Fibroblast of mammary gland (primary cell): Measurements from ENCODE around the gene TKT.

ENCODE experiments used
- DNase-seq: peaks from one replicate; pipeline ENCODE4 v3.0.0-alpha.2; 2010; ENCODE audit warnings: low read depth
- H3K4me3 ChIP-seq: 2 replicates; pipeline ENCODE4 v1.5.1; 2011; ENCODE audit warnings: low read depth, mild to moderate bottlenecking, low read length, moderate library complexity; ENCODE audit not compliant: control insufficient read depth
- TF ChIP-seq, protein P1 (sequence below): conservative IDR thresholded peaks from 2 replicates; pipeline ENCODE4 v1.5.1; 2011; ENCODE audit warnings: low read depth, low read length, inconsistent platforms; ENCODE audit not compliant: control insufficient read depth, insufficient read depth

The TKT gene

DNA sequence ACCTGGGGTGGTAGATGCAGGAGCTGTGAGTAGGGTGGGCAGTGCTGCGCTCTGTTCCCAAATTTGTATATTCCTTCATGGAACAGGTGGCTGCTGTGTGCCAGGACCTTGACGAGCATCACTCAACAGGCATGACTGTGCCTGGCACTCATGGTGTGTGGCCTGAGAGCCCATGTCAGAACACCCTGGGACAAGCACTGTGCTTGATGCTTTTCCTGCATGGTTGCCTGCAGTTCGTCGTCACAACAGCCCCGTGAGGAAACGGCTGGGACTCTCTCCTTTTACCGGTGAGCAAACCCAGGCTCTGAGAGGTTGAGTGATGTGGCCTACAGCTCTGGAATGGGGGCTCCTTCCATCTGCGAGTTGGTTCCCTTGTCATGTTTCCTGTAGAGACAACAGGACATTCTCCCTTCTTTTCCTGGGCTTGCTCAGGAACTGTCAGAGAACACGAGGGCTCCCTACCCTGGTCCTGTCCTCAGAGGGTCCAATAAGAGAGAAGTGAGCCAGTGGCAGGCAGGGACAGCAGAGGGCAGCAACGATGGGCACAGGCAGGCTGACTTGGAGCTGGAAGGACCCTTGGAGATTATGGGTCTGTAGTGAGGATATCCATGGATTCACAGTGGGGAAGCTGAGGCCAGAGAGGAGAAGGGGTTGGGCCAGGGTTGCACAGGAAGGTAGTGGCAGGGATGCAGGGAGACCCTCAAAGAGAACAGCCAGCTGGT, 57.4 kb downstream of the TKT start:
- no peak overlapping the region for H3K4me3 ChIP-seq
- no peak for DNase-seq
- TF ChIP-seq, protein P1, sequence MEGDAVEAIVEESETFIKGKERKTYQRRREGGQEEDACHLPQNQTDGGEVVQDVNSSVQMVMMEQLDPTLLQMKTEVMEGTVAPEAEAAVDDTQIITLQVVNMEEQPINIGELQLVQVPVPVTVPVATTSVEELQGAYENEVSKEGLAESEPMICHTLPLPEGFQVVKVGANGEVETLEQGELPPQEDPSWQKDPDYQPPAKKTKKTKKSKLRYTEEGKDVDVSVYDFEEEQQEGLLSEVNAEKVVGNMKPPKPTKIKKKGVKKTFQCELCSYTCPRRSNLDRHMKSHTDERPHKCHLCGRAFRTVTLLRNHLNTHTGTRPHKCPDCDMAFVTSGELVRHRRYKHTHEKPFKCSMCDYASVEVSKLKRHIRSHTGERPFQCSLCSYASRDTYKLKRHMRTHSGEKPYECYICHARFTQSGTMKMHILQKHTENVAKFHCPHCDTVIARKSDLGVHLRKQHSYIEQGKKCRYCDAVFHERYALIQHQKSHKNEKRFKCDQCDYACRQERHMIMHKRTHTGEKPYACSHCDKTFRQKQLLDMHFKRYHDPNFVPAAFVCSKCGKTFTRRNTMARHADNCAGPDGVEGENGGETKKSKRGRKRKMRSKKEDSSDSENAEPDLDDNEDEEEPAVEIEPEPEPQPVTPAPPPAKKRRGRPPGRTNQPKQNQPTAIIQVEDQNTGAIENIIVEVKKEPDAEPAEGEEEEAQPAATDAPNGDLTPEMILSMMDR = peak; percentile 5

DNA sequence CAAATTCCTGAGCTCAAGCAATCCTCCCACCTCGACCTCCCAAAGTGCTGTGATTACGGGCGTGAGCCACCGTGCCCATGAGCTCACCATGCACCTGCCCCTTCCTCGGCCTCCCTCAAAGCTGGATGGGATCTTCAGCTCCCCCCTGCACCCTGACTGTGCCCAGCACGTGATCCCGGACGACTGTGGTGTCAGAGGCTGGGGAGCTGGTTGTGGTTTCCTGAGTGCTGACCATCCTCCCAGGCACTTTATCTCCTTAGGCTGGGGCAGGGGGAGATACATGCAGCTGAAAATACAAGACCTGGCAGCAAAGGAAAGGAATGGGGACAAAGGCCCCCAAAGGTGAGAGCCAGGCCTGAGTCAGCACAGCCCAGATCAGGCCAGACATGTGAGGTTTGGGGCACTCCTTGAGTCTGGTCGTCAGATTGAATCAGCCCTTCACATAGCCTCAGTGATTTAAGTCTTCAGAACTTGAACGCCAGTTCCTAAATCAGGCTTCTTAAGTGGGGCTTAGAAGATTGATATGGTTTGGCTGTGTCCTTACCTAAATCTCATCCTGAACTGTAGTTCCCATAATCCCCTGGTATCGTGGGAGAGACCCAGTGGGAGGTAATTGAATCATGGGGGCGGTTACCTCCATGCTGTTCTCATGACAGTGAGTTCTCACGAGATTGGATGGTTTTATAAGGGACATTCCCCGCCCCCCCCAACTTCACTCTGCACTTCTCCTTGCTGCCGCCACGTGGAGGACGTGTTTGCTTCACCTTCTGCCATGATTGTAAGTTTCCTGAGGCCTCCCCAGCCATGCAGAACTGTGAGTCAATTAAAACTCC, 59.0 kb downstream of the TKT start:
- peak; percentile 62 for DNase-seq
- no peak overlapping the region for H3K4me3 ChIP-seq
- TF ChIP-seq, protein P1 = no peak

DNA sequence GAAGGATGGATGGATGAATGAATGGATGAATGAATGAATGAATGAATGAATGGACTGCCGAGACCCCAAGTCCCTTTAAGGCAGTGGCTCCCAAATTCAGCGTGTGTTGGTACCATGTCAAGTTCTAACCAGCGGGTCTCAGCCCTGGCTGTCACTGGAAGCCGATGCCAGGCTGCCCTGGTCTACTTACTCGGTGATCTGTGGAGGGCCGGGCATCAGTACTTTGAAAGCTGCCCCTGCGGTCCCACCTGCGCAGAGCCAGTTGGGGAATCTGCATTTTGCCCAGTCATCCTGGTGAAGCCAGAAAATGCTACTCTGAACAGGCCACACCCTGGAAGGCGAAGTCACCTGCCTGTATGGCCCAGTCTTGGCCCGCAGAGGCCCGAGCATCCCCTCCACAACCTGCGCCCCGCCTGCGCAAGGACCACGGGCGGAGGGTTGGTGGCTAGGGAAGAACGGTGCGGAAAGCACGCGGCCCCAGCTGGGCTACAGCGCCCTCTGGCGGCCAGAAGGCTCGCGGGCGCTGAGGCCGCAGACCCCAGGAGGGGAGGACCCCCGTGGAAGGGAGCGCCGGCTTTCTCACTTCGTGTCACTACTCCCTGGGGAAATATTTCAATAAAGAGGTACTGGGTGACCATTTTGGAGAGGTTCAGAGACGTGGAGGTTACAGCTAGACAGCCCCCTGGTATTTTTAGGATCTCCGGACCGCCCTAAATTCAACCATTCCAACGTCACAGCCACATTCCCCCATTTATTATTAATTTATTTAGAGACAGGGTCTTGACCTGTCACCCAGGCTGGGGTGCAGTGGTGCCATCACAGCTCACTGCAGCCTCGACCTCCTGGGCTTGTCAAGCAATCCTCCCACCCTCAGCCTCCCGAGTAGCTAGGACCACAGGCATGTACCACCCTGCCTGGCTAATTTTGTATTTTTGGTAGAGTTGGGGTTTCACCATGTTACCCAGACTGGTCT, 59.9 kb downstream of the TKT start:
- TF ChIP-seq, protein P1 = peak; percentile 84
- DNase-seq = peak; percentile 32
- no peak overlapping the region for H3K4me3 ChIP-seq

DNA sequence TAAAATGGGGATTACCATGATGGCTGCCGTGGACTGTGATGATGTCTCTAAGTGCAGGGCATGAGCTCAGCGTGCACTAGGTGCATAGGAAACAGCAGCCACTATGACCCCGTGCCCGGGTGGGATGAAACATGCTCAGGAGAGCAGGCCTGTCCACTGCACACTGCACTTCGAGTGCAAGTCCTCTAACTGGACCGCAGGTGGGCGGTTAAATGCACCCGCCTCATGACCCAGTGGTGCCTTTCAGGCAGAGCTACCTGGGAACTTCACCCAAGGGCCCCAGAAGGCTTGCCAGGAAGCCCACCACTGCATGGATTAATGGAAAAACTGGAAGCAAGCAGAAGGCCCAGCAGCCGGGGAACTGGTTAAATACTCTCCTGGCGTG, 60.8 kb downstream of the TKT start:
- no peak for DNase-seq
- H3K4me3 ChIP-seq = no peak overlapping the region
- TF ChIP-seq, protein P1 = no peak

DNA sequence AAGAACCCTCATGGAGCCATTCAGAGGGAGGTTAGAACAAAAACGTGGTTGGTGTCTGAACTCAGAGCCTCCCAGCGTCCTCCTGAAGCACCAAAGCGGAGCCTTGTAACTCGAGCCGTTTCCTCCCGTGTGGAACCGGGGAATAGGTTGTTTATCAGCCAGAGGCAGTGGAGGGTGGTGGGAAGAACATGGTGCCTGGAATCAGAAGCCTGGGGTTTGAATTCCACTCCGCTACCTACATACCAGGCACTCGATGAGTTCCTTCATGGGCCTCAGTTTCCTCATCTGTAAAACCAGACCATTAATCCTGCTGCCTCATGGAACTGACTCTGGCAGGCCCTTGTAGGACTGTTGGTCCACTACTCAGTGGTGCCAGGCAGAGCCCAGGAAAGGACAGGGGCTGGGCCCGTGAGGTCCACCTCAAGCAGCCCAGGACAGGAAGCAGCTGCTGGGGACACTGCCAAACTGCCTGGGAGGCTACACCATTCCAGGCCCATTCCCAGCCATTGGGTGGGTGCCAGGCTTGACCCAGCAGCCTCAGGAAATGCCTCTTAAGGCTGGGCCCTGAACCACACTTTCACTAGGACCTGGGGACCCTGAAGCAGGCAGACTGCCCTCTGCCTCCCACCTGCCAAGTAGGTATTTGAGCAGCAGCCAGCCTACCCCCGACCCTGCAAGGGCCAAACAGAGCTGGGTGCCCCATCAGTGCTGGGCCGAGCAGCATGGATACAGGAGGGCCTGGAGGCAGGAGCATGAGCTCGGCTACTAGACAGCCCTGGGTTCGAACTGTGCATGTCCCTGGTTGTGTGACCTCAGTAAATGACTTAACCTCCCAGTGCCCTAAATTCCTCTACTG, 61.4 kb downstream of the TKT start:
- TF ChIP-seq, protein P1 = no peak
- H3K4me3 ChIP-seq = no peak overlapping the region
- DNase-seq = peak; percentile 38
